C1 segment of cervical spinal cord (tissue), 14 donors: ENCODE measurements around the gene ARHGAP45.
"Not testable (repeated sequence)": the region's sequence is repeated elsewhere in the genome, so short reads cannot be mapped to it uniquely, and the experiment has no call there.

ENCODE experiments used
- DNase-seq, 14 donors: peaks; one replicate each; lab custom pipeline; 2025; lab: John Stamatoyannopoulos, UW

ARHGAP45 gene, protein sequence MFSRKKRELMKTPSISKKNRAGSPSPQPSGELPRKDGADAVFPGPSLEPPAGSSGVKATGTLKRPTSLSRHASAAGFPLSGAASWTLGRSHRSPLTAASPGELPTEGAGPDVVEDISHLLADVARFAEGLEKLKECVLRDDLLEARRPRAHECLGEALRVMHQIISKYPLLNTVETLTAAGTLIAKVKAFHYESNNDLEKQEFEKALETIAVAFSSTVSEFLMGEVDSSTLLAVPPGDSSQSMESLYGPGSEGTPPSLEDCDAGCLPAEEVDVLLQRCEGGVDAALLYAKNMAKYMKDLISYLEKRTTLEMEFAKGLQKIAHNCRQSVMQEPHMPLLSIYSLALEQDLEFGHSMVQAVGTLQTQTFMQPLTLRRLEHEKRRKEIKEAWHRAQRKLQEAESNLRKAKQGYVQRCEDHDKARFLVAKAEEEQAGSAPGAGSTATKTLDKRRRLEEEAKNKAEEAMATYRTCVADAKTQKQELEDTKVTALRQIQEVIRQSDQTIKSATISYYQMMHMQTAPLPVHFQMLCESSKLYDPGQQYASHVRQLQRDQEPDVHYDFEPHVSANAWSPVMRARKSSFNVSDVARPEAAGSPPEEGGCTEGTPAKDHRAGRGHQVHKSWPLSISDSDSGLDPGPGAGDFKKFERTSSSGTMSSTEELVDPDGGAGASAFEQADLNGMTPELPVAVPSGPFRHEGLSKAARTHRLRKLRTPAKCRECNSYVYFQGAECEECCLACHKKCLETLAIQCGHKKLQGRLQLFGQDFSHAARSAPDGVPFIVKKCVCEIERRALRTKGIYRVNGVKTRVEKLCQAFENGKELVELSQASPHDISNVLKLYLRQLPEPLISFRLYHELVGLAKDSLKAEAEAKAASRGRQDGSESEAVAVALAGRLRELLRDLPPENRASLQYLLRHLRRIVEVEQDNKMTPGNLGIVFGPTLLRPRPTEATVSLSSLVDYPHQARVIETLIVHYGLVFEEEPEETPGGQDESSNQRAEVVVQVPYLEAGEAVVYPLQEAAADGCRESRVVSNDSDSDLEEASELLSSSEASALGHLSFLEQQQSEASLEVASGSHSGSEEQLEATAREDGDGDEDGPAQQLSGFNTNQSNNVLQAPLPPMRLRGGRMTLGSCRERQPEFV

GRCh38 chr19:1066748-1067340 lies at the start of gene ARHGAP45:
ARHGAP45 (plus strand) TSS chr19:1067167; CDS start chr19:1067406, 239 bp downstream.
- DNase-seq, result peak in 2 of 14 donors; percentile 16 to 17

DNA sequence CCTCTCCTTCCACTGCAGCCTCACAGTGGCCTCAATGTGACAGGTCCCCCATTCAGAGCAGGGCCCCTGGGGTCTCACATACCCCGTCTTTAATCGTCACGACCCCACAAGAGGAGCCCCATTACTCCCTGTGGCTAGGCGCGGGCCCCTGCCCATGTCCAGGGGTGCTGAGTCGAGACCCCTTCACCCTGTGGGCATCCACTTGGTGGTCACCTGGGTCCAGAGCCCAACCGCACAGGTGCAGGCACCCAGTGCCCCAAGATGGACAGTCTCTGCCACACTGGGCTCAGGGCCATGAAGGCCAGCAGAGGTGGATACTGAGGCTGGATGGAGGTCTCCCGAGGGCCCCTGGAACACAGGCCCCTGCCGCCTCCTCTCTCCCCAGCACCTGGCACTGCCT lies 49.1 kb upstream of the ARHGAP45 start:
- DNase-seq, result no peak

DNA sequence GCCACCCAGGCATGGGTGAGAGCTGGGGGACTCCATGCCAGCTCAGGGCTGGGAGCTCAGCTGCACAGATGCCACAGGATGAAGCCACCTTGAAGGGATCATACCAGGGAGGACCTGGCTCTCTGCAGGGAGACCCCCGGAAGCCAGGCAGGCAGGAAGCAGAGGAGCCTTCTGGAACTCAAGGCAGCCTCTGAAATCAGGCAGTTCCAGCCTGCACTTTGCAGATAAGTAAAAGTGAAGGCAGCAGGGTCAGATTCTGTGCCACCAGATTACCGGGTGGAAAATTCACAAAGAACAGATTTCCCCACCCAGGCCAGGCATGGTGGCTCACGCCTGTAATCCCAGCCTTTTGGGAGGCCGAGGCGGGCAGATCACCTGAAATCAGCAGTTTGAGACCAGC lies 48.6 kb upstream of the ARHGAP45 start:
- DNase-seq, result no peak

- DNase-seq, result no peak
Observed at GRCh38 chr19:1018932-1019615, 47.9 kb upstream of the ARHGAP45 start.

DNA sequence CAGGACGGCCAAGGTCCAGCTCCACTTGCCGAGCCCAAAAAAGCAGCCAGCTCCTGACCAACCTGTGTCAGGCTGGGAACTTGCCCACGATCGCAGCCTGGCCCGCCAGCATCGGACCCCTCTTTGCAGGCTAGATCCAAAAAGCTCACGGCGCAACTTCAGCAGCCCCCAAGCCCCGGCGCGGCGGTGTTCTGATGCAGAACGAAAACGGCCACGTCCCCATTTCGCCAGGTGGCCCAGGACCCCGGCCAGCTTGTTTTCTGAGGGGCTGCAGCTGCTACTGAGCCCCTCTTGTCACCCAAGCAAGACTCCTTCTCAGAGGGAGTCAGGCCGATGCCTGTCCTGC lies 47.4 kb upstream of the ARHGAP45 start:
- no peak for DNase-seq

DNA sequence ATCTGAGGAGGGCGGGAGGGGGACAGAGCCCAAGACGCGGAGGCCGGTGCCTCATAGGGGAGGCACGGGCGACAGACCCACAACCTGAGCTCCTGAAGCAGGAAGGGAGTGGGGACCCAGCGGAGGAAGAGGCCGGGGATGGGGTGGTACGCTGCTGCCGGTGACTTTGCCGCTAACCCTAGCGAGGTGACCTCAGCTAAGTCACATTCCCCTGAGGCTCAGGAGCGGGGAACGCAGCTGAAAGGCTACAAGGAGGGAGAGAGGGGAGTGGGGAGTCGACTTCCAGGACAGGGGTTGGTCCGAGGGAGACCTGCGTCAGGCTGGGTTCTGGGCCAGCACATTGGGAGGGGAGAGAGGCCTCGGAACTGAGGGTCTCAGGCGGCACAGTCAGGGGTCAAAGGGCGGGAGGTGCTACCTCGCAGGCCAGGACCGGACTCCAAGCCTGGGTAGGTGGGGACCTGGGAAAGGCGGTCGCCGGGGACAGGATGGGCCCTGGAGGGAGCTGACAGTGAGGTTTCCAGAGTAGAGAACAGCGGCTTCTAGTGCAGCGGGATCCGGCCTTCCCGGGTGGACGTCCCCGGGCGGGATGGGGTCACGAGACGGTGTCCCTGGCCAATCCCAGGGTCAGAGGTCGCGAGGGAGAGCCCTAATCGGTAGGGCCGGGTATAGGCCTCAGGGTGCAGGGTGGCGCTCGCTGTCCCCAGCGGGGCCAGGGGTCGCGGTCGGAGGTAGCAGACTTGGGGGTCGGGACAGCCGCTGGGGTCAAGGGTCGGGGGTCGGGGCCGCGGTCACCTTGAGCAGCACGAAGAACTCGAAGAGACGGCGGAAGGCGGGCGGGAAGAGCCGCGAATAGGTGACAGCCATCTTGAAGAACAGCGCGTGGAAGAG lies 46.7 kb upstream of the ARHGAP45 start:
- peak in 1 of 14 donors; percentile 33 for DNase-seq

- DNase-seq, result peak; percentile 57 to 96 (median 92)
Observed at GRCh38 chr19:1020868-1021425, 46.0 kb upstream of the ARHGAP45 start, which contains the start of gene TMEM259. TMEM259 (minus strand) TSS chr19:1021123; CDS start chr19:1020996, 127 bp downstream.

DNA sequence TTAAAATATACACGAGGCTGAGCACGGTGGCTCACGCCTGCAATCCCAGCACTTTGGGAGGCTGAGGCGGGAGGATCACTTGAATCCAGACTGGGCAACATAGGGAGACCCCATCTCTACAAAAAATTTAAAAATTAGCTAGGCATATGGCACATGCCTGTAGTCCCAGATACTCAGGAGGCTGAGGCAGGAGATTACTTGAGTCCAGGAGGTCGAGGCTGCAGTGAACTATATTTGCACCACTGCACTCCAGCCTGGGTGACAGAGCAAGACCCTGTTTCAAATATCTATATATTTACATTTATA lies 43.1 kb upstream of the ARHGAP45 start:
- DNase-seq, result not testable (repeated sequence)

GRCh38 chr19:1025080-1025479 lies 41.9 kb upstream of the ARHGAP45 start:
- DNase-seq, result not testable (repeated sequence)

DNA sequence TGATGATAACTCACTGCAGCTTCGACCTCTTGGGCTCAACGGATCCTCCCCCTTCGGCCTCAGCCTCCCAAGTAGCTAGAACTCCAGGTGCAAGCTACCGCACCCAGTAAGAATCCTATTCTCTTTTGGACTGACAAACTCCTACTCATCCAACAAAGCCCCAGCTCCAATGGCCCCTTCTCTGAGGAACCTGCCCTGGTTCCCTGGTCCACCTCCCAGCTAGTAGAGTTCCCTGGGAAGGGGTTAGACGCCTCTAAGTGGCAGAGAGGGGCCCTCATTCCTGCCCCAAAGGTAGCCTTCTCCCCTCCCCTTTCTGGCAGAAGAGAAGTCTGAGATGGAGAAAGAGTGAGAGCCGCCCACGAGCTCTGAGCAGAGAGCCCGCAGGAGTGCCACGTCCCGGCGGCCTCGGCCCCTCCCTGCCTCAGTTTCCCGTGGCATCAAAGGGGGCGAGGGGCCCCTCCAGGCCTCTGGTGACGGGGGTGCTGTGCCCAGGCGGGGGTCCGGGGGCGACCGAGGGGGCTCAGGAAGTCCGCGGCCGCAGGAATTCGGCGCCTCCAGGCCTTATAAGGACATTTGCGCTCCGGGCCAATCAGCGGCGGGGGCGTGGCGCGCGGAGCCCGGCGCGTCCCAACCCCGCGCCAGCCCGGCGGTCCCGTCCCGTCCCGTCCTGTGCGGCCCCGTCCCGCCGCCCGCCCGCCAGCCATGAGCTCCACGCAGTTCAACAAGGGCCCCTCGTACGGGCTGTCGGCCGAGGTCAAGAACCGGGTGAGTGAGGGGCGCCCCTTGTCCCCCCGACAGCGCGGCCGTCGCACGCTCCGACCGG lies 40.8 kb upstream of the ARHGAP45 start, which contains the start of gene CNN2:
TSS of gene CNN2 (plus strand) at position 649 of the 823 bp plus-strand sequence. CDS start at position 703, 54 bp downstream.
- DNase-seq, result peak in 1 of 14 donors; percentile 12

DNA sequence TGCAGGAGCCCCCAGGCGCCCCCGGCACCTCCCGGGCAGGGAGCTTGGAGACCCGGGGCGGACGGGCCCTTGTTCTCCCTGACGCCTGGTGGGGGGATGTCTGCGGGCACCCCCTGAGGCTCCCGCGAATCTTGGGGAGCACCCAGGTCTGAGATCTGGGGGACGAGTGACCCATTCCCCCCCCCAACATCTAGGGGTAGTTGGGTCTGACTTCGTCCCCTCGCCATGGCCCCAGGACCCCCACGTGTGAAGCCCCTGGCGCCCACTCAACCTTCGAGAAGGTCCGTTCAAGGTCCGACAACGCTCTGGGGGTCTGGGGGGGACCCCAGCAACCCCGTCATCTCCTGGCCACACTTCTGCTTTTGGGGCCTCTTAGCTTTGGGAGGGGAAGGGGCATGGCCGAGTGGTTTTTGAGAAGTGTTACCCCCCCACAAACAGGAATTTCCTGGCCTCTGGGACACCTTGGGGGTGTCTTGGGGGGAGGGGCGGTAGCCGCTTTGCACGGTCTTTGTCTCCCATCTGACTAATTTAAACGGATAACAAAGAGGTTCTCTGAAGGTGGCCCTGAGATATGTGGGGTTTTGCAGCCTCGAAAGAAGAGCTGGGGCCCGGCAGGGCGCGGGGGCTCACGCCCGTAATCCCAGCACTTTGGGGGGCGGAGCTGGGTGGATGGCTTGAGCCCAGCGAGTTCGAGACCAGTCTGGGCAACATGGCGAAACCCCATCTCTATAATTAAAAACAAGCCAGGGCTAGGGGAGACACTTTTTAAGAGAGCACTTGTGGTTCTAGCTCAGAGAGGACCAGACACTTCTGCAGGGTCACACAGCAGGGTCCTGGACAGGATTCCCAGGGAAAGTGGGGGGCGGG lies 40.0 kb upstream of the ARHGAP45 start:
- DNase-seq, result no peak

DNA sequence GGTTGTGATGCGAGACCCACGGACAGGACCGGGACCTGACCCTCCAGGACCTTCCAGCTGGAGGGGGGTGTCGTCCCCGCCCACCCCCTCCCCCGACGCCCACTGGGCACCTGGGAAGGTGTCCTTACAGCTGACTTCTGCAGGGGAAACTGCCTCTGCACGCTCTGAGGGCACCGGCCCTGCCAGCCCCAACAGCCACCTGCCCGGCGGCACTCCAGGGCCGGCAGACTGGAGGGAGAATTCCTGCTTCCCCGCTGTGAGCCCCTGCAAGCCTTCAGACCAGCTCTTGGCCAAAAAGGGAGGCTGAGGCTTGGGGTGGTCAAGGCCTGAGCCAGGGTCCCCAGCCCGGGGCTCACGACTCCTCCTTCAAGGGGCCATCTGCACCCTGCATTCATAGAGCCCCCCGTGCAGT lies 39.3 kb upstream of the ARHGAP45 start:
- no peak for DNase-seq

- DNase-seq, result no peak
Observed at GRCh38 chr19:1028062-1028926, 38.7 kb upstream of the ARHGAP45 start.

- no peak for DNase-seq
Observed at GRCh38 chr19:1032264-1032867, 34.6 kb upstream of the ARHGAP45 start.

- no peak for DNase-seq
Observed at GRCh38 chr19:1035998-1036621, 30.9 kb upstream of the ARHGAP45 start.

DNA sequence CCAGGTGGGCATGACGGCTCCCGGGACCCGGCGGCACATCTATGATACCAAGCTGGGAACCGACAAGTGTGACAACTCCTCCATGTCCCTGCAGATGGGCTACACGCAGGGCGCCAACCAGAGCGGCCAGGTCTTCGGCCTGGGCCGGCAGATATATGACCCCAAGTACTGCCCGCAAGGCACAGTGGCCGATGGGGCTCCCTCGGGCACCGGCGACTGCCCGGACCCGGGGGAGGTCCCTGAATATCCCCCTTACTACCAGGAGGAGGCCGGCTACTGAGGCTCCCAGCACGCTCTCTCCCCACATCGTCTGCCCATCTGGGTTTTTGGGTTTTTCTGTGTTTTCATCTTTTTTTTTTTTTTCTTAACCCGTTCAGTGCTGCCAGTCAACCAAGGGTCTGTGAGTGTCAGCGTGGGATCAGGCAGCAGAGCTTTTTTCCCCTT lies 29.3 kb upstream of the ARHGAP45 start:
- no peak for DNase-seq
